GM21390 (cell line): ENCODE data around the gene SRSF12.
"Not testable (repeated sequence)": the region's sequence is repeated elsewhere in the genome, so short reads cannot be mapped to it uniquely, and the experiment has no call there.

ENCODE experiments used
- ATAC-seq: cut with Tn5 transposase; IDR thresholded peaks from one replicate; pipeline ENCODE4 v1.9.1; 2021; ENCODE audit not compliant: unreplicated experiment

SRSF12 gene

GRCh38 chr6:89073014-89073620, 44.8 kb downstream of the SRSF12 start:
- no peak for ATAC-seq

DNA sequence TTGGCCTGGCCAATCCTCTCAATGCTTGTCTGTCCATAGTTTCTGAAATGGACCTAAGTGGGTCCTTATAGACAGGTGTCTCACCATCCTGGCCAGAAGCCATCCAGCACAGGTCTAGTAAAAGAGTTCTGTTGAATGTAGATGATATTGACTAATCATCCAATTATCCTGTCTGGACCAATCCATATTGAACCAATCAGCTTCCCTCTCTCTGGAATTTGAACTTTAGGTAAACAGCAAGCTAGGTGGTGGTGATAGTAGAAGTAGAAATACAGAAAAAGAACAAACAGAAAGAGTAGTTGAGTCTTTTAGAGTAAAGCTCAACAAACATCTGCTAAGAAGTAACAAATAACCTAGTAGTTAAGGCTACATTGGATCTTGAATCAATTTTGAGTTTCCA, 46.8 kb downstream of the SRSF12 start:
- ATAC-seq = no peak

- no peak for ATAC-seq
These were observed 48.2 kb downstream of the SRSF12 start for GRCh38 chr6:89069536-89070163.

DNA sequence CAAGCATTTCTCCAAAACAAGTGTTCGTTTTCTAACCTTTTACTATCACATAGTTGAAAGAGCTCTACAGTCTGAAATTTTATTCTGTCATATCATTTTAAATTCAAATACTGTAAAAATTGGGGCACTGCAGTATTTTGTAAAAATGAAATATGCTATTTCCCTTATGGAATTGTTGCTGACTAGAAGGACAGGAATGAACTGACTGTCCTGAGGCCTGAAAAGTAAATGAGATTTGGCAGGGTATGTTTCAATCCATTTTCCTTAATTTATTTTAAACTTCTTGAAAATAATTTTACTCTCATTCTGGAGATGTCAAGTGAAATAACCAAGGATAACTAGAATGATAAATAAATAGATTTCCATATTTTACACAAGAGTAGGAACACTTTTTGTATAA, 49.2 kb downstream of the SRSF12 start:
- ATAC-seq = no peak

GRCh38 chr6:89067796-89068195, 50.1 kb downstream of the SRSF12 start:
- no peak for ATAC-seq

DNA sequence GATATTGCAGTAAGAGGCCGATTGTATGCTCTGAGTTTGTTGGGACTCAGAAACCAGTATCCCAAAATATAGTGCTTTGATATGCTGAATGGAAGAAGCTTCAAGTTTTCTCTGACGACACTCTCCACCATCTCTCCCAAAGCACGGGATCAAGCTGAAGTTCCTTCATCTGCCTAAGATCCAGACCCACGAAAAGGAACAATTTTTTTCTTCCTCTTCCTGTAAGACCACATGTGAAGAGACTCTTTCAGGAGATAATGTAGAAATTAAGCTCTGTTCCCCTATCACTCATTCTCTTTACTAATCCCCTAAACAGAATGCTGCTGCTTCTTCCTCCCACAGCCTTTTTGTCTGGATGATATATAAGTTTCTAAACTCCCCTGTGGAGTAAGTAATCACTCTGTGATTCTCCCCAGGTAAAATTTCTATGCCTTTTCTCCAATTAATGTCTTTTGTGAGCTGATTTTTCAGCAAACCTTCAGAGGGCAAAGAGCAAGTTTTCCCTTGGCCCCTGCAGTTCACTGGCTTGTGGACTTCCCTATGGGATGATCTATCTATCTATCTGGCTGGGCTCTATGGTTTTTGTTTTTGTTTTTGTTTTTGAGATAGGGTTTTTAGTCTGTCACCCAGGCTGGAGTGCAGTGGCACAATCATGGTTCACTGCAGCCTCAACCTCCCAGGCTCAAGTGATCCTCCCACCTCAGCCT, 50.8 kb downstream of the SRSF12 start:
- ATAC-seq = no peak

DNA sequence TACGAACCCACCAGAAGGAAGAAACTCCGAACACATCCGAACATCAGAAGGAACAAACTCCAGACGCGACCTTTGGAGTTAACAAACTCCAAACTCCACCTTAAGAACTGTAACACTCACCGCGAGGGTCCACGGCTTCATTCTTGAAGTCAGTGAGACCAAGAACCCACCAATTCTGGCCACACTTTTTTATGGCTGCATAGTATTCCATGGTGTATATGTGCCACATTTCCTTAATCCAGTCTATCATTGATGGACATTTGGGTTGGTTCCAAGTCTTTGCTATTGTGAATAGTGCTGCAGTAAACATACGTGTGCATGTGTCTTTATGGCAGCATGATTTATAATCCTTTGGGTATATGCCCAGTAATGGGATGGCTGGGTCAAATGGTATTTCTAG, 51.8 kb downstream of the SRSF12 start:
- not testable (repeated sequence) for ATAC-seq

DNA sequence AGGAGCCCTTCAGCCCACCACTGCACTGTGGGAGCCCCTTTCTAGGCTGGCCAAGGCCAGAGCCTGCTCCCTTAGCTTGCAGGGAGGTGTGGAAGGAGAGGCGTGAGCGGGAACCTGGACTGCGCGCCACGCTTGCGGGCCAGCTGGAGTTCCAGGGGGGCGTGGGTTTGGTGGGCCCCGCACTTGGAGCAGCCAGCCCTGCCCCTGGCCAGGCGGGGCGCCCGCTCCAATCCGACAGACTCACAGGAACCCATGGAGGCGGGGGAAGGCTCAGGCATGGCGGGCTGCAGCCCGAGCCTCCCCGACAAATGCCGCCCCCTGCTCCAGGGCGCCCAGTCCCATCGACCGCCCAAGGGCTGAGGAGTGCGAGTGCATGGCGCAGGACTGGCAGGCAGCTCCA, 52.9 kb downstream of the SRSF12 start:
- not testable (repeated sequence) for ATAC-seq

- ATAC-seq = no peak
These were observed 54.0 kb downstream of the SRSF12 start for GRCh38 chr6:89063881-89064280.

GRCh38 chr6:89059227-89059626, 58.6 kb downstream of the SRSF12 start:
- no peak for ATAC-seq

- ATAC-seq = no peak
These were observed 59.2 kb downstream of the SRSF12 start for GRCh38 chr6:89058627-89059026.

GRCh38 chr6:89057759-89058158, 60.1 kb downstream of the SRSF12 start:
- ATAC-seq = no peak

DNA sequence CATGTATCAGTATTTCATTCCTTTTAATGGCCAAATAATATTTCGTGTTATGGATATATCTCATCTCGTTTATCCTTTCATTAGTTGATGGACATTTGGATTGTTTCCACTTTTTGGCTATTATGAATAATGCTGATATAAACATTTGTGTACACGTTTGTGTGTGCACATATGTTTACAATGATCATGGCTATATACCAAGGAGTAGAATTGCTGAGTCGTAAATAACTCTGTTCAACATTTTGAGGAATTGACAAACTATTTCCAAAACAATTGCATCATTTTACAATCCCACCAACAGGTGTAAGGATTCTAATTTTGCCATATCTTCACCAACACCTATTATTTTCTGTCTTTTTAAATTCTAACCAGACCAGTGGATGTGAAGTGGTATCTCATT, 63.7 kb downstream of the SRSF12 start:
- ATAC-seq = no peak

DNA sequence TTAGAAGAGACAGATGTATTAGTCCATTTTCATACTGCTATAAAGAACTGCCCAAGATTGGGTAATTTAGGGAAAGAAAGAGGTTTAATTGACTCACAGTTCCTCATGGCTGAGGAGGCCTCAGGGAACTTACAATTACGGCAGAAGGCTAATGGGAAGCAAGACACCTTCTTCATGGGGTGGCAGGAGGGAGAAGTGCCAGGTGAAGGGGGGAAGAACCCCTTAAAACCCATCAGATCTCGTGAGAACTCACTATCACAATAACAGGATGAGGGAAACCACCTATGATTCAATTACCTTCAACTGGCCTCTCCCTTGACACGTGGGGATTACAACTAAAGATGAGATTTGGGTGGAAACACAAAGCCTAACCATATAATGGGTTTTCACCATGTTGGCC, 66.2 kb downstream of the SRSF12 start:
- ATAC-seq = no peak

GRCh38 chr6:89050697-89051096, 67.2 kb downstream of the SRSF12 start:
- no peak for ATAC-seq

- no peak for ATAC-seq
These were observed 67.7 kb downstream of the SRSF12 start for GRCh38 chr6:89050155-89050554.

DNA sequence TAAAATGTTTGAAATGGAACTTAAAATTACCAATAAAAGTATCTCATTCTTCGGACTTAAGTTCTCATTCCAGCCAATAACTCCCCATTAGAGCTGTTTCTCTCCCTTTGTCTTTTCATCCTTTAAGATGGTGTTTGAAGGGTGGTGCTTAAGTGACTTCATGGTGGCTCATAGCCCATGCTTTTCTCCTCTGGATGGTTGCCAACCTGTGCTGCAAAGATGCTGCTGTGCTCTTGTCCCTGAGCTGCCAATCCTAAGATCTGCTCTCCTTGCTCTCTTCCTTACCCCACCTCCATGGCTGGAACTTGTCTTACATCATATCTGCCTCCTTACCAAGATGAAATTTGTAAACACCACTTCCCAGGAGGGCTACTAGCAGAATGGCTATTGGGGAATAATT, 68.9 kb downstream of the SRSF12 start:
- ATAC-seq = no peak

DNA sequence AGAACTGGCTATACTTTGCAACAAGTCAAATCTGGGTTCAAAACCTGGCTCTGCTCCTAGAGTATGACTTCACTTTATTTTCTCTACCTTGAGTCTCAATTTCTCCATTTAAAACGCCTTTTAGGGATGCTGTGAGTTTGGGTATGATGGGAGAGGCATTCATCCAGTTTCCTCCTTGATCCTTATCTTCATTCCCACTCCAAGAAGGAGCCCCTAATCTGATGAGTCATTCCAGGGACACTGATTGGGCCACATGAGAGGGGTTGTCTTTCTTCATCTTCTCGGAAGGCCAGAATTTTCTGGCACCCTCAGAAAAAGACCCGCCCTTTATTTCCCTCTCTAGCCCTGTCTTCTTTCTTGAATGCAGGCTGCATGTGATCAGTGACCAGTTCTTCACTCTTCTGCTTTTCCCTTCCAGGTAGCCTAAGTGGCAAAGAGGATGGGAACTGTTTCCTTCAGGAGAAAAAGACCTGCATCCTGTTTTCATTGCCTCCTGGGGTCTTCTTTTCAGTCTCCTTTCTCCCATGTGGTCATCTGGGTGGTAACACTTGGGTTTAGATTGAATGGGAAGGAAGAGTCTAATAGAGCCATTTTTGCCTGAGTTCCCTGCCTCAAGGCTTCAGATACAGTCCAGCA, 69.5 kb downstream of the SRSF12 start:
- ATAC-seq = no peak

GRCh38 chr6:89047473-89047872, 70.4 kb downstream of the SRSF12 start:
- ATAC-seq = no peak
